ENCODE measurements around the gene MAGEA10.

DNA sequence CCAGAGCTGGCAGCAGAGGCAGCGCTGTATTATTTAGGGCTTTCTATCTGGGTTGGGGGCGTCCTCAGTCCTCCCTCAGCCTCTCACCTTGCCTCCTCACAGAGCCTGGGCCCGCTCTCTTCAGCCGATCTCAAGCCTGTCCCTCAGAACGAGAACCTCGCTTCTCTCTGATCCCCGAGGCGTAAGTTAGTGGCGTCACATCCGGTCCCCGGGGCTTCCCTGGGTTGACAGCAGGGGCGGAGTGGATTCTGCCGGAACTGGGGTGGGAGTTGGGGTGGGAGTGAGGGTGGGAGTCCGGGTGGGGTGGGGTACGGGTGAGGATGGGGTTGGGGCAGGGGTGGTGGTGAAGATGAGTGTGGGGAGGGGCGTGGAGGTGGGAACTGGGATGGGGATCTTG lies at the start of gene MAGEA10:
- TF ChIP-seq CTCF (conservative IDR thresholded peaks at IDR 0.05; ENCODE audit: low read depth in 2 of 2): no peak
- TF ChIP-seq POLR2AphosphoS5 (IDR thresholded peaks at IDR 0.05; ENCODE audit: low read depth): no peak
- TF ChIP-seq EZH2 (IDR thresholded peaks at IDR 0.05; ENCODE audit: low read depth, unreplicated experiment): no peak
- TF ChIP-seq EZH2phosphoT487 (IDR thresholded peaks at IDR 0.05; ENCODE audit: unreplicated experiment): no peak
- TF ChIP-seq, protein P1, sequence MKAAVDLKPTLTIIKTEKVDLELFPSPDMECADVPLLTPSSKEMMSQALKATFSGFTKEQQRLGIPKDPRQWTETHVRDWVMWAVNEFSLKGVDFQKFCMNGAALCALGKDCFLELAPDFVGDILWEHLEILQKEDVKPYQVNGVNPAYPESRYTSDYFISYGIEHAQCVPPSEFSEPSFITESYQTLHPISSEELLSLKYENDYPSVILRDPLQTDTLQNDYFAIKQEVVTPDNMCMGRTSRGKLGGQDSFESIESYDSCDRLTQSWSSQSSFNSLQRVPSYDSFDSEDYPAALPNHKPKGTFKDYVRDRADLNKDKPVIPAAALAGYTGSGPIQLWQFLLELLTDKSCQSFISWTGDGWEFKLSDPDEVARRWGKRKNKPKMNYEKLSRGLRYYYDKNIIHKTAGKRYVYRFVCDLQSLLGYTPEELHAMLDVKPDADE (IDR thresholded peaks at IDR 0.05): no peak
- TF ChIP-seq STAT1 (IDR thresholded peaks at IDR 0.05; ENCODE audit: unreplicated experiment): no peak
- TF ChIP-seq, protein P2, sequence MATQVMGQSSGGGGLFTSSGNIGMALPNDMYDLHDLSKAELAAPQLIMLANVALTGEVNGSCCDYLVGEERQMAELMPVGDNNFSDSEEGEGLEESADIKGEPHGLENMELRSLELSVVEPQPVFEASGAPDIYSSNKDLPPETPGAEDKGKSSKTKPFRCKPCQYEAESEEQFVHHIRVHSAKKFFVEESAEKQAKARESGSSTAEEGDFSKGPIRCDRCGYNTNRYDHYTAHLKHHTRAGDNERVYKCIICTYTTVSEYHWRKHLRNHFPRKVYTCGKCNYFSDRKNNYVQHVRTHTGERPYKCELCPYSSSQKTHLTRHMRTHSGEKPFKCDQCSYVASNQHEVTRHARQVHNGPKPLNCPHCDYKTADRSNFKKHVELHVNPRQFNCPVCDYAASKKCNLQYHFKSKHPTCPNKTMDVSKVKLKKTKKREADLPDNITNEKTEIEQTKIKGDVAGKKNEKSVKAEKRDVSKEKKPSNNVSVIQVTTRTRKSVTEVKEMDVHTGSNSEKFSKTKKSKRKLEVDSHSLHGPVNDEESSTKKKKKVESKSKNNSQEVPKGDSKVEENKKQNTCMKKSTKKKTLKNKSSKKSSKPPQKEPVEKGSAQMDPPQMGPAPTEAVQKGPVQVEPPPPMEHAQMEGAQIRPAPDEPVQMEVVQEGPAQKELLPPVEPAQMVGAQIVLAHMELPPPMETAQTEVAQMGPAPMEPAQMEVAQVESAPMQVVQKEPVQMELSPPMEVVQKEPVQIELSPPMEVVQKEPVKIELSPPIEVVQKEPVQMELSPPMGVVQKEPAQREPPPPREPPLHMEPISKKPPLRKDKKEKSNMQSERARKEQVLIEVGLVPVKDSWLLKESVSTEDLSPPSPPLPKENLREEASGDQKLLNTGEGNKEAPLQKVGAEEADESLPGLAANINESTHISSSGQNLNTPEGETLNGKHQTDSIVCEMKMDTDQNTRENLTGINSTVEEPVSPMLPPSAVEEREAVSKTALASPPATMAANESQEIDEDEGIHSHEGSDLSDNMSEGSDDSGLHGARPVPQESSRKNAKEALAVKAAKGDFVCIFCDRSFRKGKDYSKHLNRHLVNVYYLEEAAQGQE (IDR thresholded peaks at IDR 0.05; ENCODE audit: unreplicated experiment): no peak
- TF ChIP-seq CREB1 (CRISPR knock-in tag; IDR thresholded peaks at IDR 0.05; ENCODE audit: low read depth): no peak
- TF ChIP-seq JUNB (IDR thresholded peaks at IDR 0.05; ENCODE audit: unreplicated experiment): no peak
- no peak for TF ChIP-seq ZNF114 (CRISPR knock-in tag; IDR thresholded peaks at IDR 0.05)
- TF ChIP-seq ZNF331 (CRISPR knock-in tag; IDR thresholded peaks at IDR 0.05; ENCODE audit: low read depth): no peak

Data from GM23338 (cell line).